K562 (cell line): ENCODE measurements around the gene ERF. TPM values are rescaled to one million over a fixed set of nuclear protein-coding genes. Genes with fewer than 3 reads are reported as not detected.

Source experiments
- CREM ChIP-seq: IDR thresholded peaks from 2 replicates; pipeline ENCODE4 v1.6.1; 2014; ENCODE audit warnings: antibody characterized with exemption, low read depth
- GABPA ChIP-seq: fragments of 200-800 bp; sonication (Bioruptor generic); conservative IDR thresholded peaks from 2 replicates; pipeline ENCODE4 v1.6.1; 2016; ENCODE audit warnings: low read depth, missing genetic modification characterization, missing compliant biosample characterization
- GMEB1 ChIP-seq: fragments of 250-450 bp; sonication (Bioruptor Pico); IDR thresholded peaks from 2 replicates; pipeline ENCODE4 v1.4.0; 2020; ENCODE audit warnings: mild to moderate bottlenecking
- KDM4B ChIP-seq, 2 experiments: fragments of 450-650 bp in 1 of 2; sonication (generic) in 1 of 2; IDR thresholded peaks; 2 replicates each; pipeline ENCODE4 v1.6.1; 2016 to 2017; ENCODE audit warnings: borderline replicate concordance in 2 of 2, antibody characterized with exemption in 1 of 2, low read depth in 1 of 2, mild to moderate bottlenecking in 1 of 2
- NONO ChIP-seq, 2 experiments: fragments of 200-400 bp in 1 of 2; fragments of 450-650 bp in 1 of 2; formaldehyde crosslinking in 1 of 2; IDR thresholded peaks; 2 replicates each; pipeline ENCODE4 v1.6.1; 2017; ENCODE audit warnings: low read depth in 2 of 2, mild to moderate bottlenecking in 2 of 2, moderate library complexity in 2 of 2, low read length in 1 of 2
- PHF8 ChIP-seq: fragments of 200-600 bp; sonication (generic); IDR thresholded peaks from 2 replicates; pipeline ENCODE4 v1.6.1; 2012; ENCODE audit warnings: mixed run types, mild to moderate bottlenecking, inconsistent platforms, low read length, moderate library complexity, borderline replicate concordance
- POLR2G ChIP-seq: fragments of 200-400 bp; formaldehyde crosslinking; IDR thresholded peaks from 2 replicates; pipeline ENCODE4 v1.6.1; 2017; ENCODE audit warnings: low read depth, mild to moderate bottlenecking, antibody characterized with exemption, low read length, moderate library complexity
- RB1 ChIP-seq: fragments of 450-650 bp; IDR thresholded peaks from 2 replicates; pipeline ENCODE4 v1.6.1; 2017; ENCODE audit warnings: low read depth, mild to moderate bottlenecking
- RBBP5 ChIP-seq: fragments of 200-600 bp; sonication (generic); IDR thresholded peaks from 2 replicates; pipeline ENCODE4 v1.6.1; 2012; ENCODE audit warnings: borderline replicate concordance, mild to moderate bottlenecking, low read length, control low read depth, inconsistent platforms; ENCODE audit not compliant: insufficient read depth, poor library complexity, severe bottlenecking
- ZBTB1 ChIP-seq: sonication (generic); formaldehyde crosslinking; IDR thresholded peaks from 2 replicates; pipeline ENCODE4 v1.8.1; 2023; ENCODE audit warnings: missing genetic modification reagents, low read depth, mild to moderate bottlenecking, borderline replicate concordance
- ZBTB12 ChIP-seq: fragments of 250-450 bp; sonication (Bioruptor Pico); IDR thresholded peaks from 2 replicates; pipeline ENCODE4 v1.4.0; 2020
- ZBTB34 ChIP-seq: fragments of 250-450 bp; sonication (Bioruptor Pico); IDR thresholded peaks from 2 replicates; pipeline ENCODE4 v1.8.0; 2021; ENCODE audit warnings: mild to moderate bottlenecking, moderate library complexity
- ZBTB7A ChIP-seq: IDR thresholded peaks from 2 replicates; pipeline ENCODE4 v1.6.1; 2011; ENCODE audit warnings: low read depth, mild to moderate bottlenecking, low read length, moderate library complexity, borderline replicate concordance; ENCODE audit not compliant: control insufficient read depth
- polyA plus RNA-seq, 8 experiments: library from polyadenylated mRNA; depleted of rRNA in 4 of 8; stranded (reverse) in 5 of 8; unstranded in 3 of 8; fragments of >200 nt; fragmentation: Nextera tagmentation in 2 of 8; fragmentation: Illumina TruSeq in 1 of 8; extraction: Ambion mirVana in 2 of 8; extraction: Trizol in 1 of 8; gene quantifications; 2 replicates each; pipeline versions ENCODE4 v1.2.1 to v1.2.3, GENCODE V29; 2011 to 2014; ENCODE audit warnings: inconsistent platforms in 1 of 8, missing spikeins in 1 of 8
- total RNA-seq, 7 experiments: library from RNA; depleted of rRNA in 6 of 7; stranded (reverse); fragments of >200 nt in 6 of 7; fragmentation: Illumina TruSeq in 2 of 7; extraction: Trizol in 2 of 7; gene quantifications; 2 replicates each; pipeline versions ENCODE4 v1.2.1 to v1.2.3, GENCODE V29; 2011 to 2021; ENCODE audit warnings: low replicate concordance in 1 of 7
- TF ChIP-seq, protein P1 (sequence below), 2 experiments: fragments of 200-800 bp in 1 of 2; sonication (Bioruptor generic) in 1 of 2; sonication (generic) in 1 of 2; formaldehyde crosslinking in 1 of 2; IDR thresholded peaks in 1 of 2; conservative IDR thresholded peaks in 1 of 2; 2 replicates each; pipeline versions ENCODE4 v1.5.0 to v1.6.1; 2016 to 2020; ENCODE audit warnings: missing compliant biosample characterization in 1 of 2, missing genetic modification characterization in 1 of 2, missing genetic modification reagents in 1 of 2
- TF ChIP-seq, protein P2 (sequence below): fragments of 250-450 bp; sonication (Bioruptor Pico); IDR thresholded peaks from 2 replicates; pipeline ENCODE4 v1.9.0; 2021; ENCODE audit warnings: mild to moderate bottlenecking, inconsistent platforms
- TF ChIP-seq, protein P3 (sequence below): sonication (generic); formaldehyde crosslinking; IDR thresholded peaks from 2 replicates; pipeline ENCODE4 v1.8.0; 2022; ENCODE audit warnings: mild to moderate bottlenecking, low read depth, missing genetic modification reagents

Gene ERF
- total and polyA plus RNA-seq, 9 of the 15 experiments (the other 6 are each of a cell fraction or from before 2014, with no cell fraction given), result 0.03 to 75.4 (median 27.0) TPM

GRCh38 chr19:42284066-42284501, 29.2 kb upstream of the ERF start (continued):
- TF ChIP-seq, protein P1, sequence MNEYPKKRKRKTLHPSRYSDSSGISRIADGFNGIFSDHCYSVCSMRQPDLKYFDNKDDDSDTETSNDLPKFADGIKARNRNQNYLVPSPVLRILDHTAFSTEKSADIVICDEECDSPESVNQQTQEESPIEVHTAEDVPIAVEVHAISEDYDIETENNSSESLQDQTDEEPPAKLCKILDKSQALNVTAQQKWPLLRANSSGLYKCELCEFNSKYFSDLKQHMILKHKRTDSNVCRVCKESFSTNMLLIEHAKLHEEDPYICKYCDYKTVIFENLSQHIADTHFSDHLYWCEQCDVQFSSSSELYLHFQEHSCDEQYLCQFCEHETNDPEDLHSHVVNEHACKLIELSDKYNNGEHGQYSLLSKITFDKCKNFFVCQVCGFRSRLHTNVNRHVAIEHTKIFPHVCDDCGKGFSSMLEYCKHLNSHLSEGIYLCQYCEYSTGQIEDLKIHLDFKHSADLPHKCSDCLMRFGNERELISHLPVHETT (CRISPR knock-in tag; conservative IDR thresholded peaks at IDR 0.05 in 1 of 2, IDR thresholded peaks at IDR 0.05 in 1 of 2), result peak in 1 of 2 experiments; percentile 96; a peak in 2 of 4 replicates
- TF ChIP-seq KDM4B (IDR thresholded peaks at IDR 0.05; ENCODE audit: borderline replicate concordance in 2 of 2, low read depth in 1 of 2), result no peak
- TF ChIP-seq, protein P2, sequence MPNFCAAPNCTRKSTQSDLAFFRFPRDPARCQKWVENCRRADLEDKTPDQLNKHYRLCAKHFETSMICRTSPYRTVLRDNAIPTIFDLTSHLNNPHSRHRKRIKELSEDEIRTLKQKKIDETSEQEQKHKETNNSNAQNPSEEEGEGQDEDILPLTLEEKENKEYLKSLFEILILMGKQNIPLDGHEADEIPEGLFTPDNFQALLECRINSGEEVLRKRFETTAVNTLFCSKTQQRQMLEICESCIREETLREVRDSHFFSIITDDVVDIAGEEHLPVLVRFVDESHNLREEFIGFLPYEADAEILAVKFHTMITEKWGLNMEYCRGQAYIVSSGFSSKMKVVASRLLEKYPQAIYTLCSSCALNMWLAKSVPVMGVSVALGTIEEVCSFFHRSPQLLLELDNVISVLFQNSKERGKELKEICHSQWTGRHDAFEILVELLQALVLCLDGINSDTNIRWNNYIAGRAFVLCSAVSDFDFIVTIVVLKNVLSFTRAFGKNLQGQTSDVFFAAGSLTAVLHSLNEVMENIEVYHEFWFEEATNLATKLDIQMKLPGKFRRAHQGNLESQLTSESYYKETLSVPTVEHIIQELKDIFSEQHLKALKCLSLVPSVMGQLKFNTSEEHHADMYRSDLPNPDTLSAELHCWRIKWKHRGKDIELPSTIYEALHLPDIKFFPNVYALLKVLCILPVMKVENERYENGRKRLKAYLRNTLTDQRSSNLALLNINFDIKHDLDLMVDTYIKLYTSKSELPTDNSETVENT, result peak; percentile 76
- TF ChIP-seq RBBP5, result peak; percentile 24
- TF ChIP-seq POLR2G, result peak; percentile 83
- peak in 1 of 2 experiments; percentile 91; a peak in 2 of 4 replicates for TF ChIP-seq NONO (IDR thresholded peaks at IDR 0.05; ENCODE audit: low read depth in 2 of 2, low read length in 1 of 2)
- no peak for TF ChIP-seq ZBTB12
- peak; percentile 81; the same call in 1 of the 2 replicates for TF ChIP-seq RB1
- TF ChIP-seq CREM, result peak; percentile 79
- no peak for TF ChIP-seq ZBTB1 (CRISPR knock-in tag)
- no peak for TF ChIP-seq ZBTB34 (CRISPR knock-in tag)
- peak; percentile 77; the same call in 1 of the 2 replicates for TF ChIP-seq PHF8
- TF ChIP-seq, protein P3, sequence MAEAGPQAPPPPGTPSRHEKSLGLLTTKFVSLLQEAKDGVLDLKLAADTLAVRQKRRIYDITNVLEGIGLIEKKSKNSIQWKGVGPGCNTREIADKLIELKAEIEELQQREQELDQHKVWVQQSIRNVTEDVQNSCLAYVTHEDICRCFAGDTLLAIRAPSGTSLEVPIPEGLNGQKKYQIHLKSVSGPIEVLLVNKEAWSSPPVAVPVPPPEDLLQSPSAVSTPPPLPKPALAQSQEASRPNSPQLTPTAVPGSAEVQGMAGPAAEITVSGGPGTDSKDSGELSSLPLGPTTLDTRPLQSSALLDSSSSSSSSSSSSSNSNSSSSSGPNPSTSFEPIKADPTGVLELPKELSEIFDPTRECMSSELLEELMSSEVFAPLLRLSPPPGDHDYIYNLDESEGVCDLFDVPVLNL (CRISPR knock-in tag), result no peak
- TF ChIP-seq GABPA, result peak; percentile 37; the same call in 1 of the 2 replicates
- peak; percentile 89; the same call in 1 of the 2 replicates for TF ChIP-seq ZBTB7A
- peak; percentile 55 for TF ChIP-seq GMEB1 (CRISPR knock-in tag)
